Stimulated activated CD8-positive, alpha-beta memory T cell treated with anti-CD3 and anti-CD28 coated beads, Interleukin-7, amount 100 ng/mL, for 24 hours (primary cell): Measurements from ENCODE around the gene ELAVL2.

Experiments used
- DNase-seq: peaks from one replicate; pipeline ENCODE4 v3.0.0-alpha.2; 2020; ENCODE audit warnings: low read depth

The ELAVL2 gene

DNA sequence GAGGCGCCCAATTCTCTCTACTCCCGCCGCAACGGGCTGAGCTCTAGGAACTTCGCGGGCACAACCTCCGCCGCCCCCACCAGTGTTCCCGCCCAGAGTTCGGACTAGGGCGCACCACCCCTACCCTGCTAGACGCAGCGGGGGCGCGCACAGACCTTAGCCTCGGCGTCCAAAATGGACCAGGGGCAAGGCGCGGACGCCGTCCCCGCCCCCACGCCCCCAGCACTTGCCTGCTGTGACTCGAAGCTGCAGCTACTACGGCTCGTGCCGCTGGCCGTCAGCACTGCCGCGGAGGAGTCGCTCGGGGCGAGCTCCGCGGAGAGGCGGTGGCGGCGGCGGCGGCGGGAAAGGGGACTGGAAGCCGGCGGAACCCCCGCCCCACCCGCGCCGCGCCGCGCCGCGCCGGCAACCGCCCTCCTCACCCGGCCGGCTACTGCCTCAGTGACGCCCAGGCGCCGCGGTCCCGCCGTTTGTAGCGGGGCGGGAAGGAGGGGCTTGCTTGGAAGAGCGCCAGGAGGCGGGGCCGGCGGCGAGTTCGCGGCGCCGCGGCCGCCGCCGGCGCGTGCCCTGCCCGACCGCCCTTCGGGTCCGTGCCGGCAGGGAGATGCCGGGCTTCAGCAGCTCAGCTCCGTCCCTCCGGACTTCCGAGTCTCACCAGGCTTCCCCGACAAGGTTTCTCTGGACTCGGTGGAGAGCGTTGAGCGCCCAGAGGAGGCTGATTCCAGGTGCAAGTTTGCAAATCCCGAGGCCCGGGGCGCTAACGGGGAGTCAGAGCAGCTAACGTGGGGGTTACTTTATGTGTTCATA lies 4.5 kb downstream of the ELAVL2 start:
- DNase-seq: no peak

- no peak for DNase-seq
Measured at GRCh38 chr9:23820451-23821374, 5.3 kb downstream of the ELAVL2 start.

DNA sequence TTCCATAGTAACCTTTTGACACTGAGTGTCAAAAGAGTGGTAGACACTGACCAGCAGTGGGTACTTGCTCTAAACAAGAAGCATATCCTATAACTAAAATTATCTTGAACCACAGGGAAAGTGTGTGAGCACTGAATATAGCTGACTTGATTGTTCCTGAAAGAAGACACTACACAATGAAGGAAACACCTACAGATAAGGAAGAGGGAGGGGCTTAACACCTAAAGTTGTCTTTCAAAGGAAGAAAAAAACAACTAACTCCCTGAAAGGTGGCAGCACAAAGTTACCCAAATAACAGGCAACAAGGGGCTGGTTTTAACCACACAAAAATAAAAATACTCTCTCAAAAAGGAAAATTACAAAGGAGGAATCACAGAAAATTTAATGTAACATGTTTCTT lies 6.6 kb downstream of the ELAVL2 start:
- no peak for DNase-seq

- no peak for DNase-seq
Measured at GRCh38 chr9:23814243-23814642, 11.8 kb downstream of the ELAVL2 start.

DNA sequence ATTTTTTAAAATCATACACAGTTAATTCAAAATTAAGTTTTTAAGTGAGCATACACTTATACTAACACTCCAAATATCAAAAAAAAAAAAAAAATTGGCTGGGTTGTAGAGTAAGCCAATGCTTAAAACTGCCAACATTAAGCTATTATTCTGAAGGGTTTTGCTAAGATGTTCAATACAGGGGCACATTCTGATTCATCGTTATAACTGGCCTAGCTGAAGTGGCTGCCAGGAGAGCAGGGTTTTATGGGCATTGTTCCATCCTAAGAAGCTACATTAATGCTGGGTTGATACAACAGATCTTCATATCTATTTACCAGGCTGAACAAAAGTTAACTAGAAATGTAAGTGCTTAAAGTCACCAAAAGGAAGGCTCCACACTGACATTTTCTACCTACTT lies 13.4 kb downstream of the ELAVL2 start:
- no peak for DNase-seq

- DNase-seq: no peak
Measured at GRCh38 chr9:23811633-23812032, 14.4 kb downstream of the ELAVL2 start.

DNA sequence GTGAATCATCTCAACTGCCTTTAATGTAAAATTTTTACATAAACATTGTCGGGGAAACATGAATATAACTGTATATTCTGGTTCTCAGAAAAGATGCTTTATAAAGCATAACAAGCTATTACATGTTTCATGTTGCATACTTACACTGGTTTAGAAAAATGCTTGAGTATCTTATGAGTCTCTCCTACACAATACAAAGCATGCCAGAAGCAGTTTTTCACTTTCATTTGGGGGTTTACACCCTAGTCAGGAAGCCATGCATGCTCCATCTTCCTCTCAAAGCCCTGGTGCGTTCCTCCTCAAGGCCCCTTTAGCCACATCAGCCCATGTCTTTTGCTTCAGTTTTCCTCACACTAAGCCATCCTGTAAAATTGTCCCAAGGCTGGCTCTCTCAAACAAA lies 22.8 kb downstream of the ELAVL2 start:
- no peak for DNase-seq

- DNase-seq: no peak
Measured at GRCh38 chr9:23801523-23801922, 24.5 kb downstream of the ELAVL2 start.

DNA sequence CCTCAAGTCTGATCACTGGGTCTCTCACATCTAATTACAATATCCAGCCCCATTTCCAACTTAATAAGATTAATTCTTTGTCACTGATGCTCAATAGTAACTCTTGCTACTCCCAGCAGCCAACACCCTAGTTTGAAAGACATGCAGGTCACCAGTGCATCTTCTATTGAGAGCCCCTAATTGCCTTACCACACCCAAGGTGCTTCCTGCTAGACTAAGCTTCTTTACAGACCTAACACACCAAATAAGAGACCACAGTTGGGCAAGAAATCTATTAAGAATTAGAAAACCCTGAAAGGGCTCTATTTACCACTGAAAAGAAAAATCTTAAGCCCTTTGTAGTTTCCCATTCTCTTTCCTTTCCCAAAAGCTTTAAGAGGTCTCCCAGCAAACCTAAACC lies 26.5 kb downstream of the ELAVL2 start:
- no peak for DNase-seq

DNA sequence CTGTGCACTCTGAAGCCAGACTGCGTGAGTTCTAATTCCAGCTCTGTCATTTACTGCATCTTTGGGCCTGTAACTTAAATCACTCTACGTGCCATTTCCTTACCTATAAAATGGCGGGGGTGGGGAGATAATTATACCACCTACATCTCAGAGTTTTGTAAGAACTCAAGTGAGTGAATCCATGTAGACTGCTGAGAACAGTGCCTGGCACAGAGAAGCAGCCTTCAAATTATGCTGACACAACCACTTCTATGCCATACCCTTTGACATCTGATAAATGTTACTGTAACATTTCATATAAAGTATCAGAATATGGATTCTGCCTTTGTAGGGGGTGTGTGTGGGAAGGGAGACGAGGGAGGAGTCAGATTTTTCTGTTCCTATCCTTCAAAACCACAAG lies 27.7 kb downstream of the ELAVL2 start:
- DNase-seq: no peak

DNA sequence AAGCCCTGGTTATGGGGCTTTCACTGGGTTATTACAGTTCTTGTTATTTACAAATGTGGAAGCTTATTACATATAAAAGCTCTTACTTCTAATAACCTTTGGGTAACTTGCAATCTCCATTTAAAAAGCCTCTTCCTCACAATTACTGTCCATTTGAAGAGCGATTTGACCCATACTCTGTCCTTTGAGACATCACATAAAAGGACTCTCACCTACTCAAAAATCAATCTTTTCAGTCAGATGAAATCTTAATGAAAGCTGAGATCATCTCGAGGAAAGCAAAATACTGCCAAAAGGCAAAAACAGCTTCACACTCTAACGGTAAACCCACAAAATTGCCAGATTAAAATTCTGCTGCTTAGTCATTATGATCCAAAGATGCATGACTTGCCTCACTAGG lies 29.8 kb downstream of the ELAVL2 start:
- DNase-seq: no peak

- DNase-seq: no peak
Measured at GRCh38 chr9:23790351-23791260, 35.4 kb downstream of the ELAVL2 start.

DNA sequence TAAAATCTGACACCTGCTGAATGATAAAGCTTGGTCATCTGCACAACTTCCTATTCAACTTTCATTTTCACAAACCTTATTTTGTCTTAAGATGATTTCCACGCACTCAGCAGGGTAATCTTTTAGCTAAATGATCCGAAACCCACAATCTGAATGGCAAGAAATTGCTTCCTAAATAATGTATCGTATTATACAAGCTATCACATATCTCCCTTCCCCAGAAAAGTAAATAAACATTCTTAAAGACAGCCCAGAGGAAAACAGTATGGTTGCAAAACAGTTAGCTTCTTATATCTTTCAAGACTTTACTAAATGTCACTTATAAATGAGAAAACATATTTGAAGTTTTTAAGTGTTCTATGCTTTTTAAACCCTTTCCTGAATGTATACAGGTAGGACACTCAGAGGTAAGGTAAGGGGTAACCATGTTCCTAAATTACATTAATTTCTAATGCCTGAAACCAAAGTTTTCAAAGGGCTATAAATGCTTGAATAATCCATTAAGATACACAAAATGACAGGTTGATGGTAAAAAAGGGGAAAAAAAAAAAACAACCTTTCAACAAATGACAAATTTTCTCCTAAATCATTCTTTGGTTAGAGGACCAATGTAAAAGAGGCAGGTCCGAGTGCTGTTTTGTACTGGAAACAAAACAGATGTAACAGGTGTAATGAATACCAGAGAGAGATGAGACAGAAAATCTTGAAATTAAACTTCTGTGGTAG lies 36.3 kb downstream of the ELAVL2 start:
- DNase-seq: no peak

GRCh38 chr9:23784962-23785361 lies 41.1 kb downstream of the ELAVL2 start:
- no peak for DNase-seq

DNA sequence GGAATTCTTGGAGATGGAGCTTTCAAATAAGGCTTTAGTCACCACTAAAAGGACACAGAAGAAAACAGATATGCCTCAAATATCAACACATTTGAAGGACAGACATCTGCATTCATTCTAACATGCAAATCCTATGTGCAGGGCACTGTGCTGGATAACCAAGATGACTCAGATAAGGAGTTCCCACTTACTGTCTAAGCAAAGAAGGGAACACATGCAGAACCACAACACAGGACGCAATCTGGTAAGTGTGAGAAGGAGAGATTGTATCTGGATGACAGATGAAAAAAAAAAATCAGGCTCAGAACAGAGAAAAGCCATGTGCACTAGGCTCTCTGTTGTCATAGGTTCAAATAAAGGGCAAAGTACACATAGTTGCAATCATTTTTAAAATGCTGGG lies 42.5 kb downstream of the ELAVL2 start:
- no peak for DNase-seq

DNA sequence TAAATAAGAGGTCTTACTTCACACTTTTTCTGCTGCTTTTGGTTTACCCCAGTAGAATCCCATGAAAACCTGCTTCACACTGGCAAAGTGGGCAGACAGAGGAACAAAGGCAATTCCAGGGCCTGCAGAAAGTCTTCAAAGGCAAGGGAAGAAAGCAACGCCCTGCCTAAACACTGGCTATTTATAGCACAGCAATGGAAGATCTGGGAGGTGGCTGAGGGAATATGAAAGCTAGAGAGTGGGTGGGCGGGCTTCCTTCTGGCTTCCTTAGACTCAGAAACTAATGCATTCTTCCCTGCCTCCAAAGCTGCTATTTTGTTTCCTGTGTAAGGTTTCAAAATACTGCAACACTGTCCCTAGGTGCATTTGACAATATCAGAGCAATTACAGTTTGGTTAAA lies 46.8 kb downstream of the ELAVL2 start:
- DNase-seq: no peak

DNA sequence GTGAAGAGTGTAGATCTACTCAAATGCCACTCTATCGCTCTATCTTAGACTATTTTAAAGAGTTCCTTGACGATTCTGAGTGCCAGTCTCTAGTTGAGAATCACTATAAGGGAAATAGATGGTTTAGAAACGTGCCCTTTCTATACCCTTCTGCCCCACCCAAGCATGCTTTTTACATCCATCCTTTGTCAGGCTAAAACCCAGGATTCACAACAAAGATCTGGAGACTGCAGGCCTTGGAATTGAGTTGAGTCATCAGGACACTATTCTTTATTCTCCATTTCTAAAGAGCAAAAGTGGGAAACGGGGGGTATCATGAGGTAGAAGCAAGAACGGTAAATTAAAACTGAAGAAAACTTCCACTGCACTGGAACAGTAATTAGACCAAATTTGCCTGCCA lies 48.7 kb downstream of the ELAVL2 start:
- DNase-seq: no peak

DNA sequence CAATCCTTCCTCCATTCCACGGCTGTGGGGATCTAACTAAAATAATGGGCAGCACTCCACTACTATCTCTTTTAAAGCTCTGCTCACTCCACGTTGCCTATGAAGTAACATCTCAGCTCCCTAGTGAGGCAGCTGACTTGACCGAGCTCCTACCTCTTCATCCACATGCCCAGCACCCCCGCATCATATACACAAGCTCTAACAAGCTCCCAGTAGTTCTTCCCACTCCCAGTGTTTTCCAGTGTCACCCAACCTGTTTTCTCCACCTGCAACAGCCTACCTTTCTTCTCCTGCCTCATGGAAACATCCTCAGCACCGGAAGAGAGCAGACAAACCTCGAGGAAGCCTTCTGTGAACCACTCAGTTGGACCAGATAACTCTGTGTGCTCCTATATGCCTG lies 50.5 kb downstream of the ELAVL2 start:
- no peak for DNase-seq

DNA sequence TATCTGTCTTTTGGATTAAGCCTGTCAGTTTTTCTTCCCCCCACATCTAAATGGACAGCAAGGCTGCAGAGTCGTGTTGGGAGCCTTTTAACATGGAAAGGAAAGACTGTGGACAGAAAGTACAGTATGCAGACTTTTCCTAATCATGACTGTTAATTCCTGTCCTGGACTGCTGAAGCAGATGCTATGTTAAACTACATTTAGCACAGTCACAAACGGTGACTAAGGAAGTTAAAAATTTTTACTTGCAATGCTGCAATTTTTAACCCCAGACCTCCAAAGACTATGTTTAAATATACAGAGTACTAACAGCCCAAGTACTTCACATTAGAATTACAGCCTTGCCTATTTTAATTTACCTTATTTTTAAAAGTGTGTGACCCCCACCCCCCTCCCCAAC lies 51.8 kb downstream of the ELAVL2 start:
- no peak for DNase-seq

GRCh38 chr9:23772385-23772783 lies 53.7 kb downstream of the ELAVL2 start:
- no peak for DNase-seq

- no peak for DNase-seq
Measured at GRCh38 chr9:23771746-23772384, 54.2 kb downstream of the ELAVL2 start.
